MM.1S (cell line): Measurements from ENCODE around the gene FNDC7.

ENCODE experiments used
- DNase-seq: peaks from one replicate; pipeline ENCODE4 v3.0.0-alpha.2; 2015
- H2AFZ ChIP-seq: fragments of 300-600 bp; sonication (generic); 2 replicates; pipeline ENCODE4 v1.6.0; 2016; ENCODE audit warnings: antibody characterized with exemption, low read length
- H3F3A ChIP-seq: fragments of 300-600 bp; sonication (generic); 2 replicates; pipeline ENCODE4 v1.6.1; 2016; ENCODE audit warnings: mild to moderate bottlenecking, antibody characterized with exemption, low read length, moderate library complexity, mixed read lengths; ENCODE audit not compliant: insufficient read depth
- H3K27ac ChIP-seq: fragments of 300-600 bp; sonication (generic); 2 replicates; pipeline ENCODE4 v1.5.1; 2016; ENCODE audit warnings: mild to moderate bottlenecking, low read length
- H3K27me3 ChIP-seq: fragments of 300-600 bp; sonication (generic); replicated peaks from 2 replicates; pipeline ENCODE4 v1.6.0; 2016; ENCODE audit warnings: low read length; ENCODE audit not compliant: insufficient read depth
- H3K36me3 ChIP-seq: fragments of 300-600 bp; sonication (generic); replicated peaks from 2 replicates; pipeline ENCODE4 v1.6.1; 2016; ENCODE audit warnings: mild to moderate bottlenecking, low read length, mixed read lengths; ENCODE audit not compliant: insufficient read depth
- H3K4me1 ChIP-seq: fragments of 300-600 bp; sonication (generic); 2 replicates; pipeline ENCODE4 v1.6.1; 2016; ENCODE audit warnings: low read length, mixed read lengths
- H3K4me2 ChIP-seq: fragments of 300-600 bp; sonication (generic); 2 replicates; pipeline ENCODE4 v1.6.0; 2016; ENCODE audit warnings: low read depth, low read length
- H3K4me3 ChIP-seq: fragments of 300-600 bp; sonication (generic); 2 replicates; pipeline ENCODE4 v1.5.1; 2016; ENCODE audit warnings: low read length, mixed read lengths
- H3K79me2 ChIP-seq: fragments of 300-600 bp; sonication (generic); 2 replicates; pipeline ENCODE4 v1.6.1; 2016; ENCODE audit warnings: mixed run types, low read length, mixed read lengths
- H3K9ac ChIP-seq: fragments of 300-600 bp; sonication (generic); 2 replicates; pipeline ENCODE4 v1.6.1; 2016; ENCODE audit warnings: low read length, mixed read lengths
- H3K9me2 ChIP-seq: fragments of 300-600 bp; sonication (generic); replicated peaks from 2 replicates; pipeline ENCODE4 v1.6.1; 2016; ENCODE audit warnings: mild to moderate bottlenecking, low read length, mixed read lengths; ENCODE audit not compliant: insufficient read depth
- H3K9me3 ChIP-seq: fragments of 300-600 bp; sonication (generic); replicated peaks from 2 replicates; pipeline ENCODE4 v1.6.1; 2016; ENCODE audit warnings: mild to moderate bottlenecking, low read length, mixed read lengths; ENCODE audit not compliant: insufficient read depth
- H4K20me1 ChIP-seq: fragments of 300-600 bp; sonication (generic); 2 replicates; pipeline ENCODE4 v1.6.1; 2016; ENCODE audit warnings: mild to moderate bottlenecking, low read length, moderate library complexity, mixed read lengths; ENCODE audit not compliant: insufficient read depth
- CTCF ChIP-seq: fragments of 300-600 bp; sonication (generic); IDR thresholded peaks from 2 replicates; pipeline ENCODE4 v1.5.1; 2016; ENCODE audit warnings: antibody characterized with exemption, low read length, mixed read lengths
- EZH2 ChIP-seq: fragments of 300-600 bp; sonication (generic); optimal IDR thresholded peaks from 2 replicates; pipeline ENCODE3; 2017; ENCODE audit warnings: low read depth, mild to moderate bottlenecking, antibody characterized with exemption, low read length, mixed read lengths
- EZH2phosphoT487 ChIP-seq: fragments of 300-600 bp; sonication (generic); IDR thresholded peaks from 2 replicates; pipeline ENCODE4 v1.6.1; 2018; ENCODE audit warnings: antibody characterized with exemption, low read length

FNDC7 gene

GRCh38 chr1:108728327-108728923 is 15.7 kb downstream of the FNDC7 start:
- Histone ChIP-seq H3K27ac (no peak overlapping the region), H3K4me2 (no peak overlapping the region), H2AFZ (no peak overlapping the region), H3K9me2 (no peaks in the 10 kb centered on the region), H3K79me2 (no peaks in the 10 kb centered on the region), H3K4me1 (no peaks in the 10 kb centered on the region), H3F3A (no peaks in the 10 kb centered on the region), H3K36me3 (no peaks in the 10 kb centered on the region), H3K27me3 (no peaks in the 10 kb centered on the region), H3K4me3 (no peak overlapping the region), H3K9ac (no peak overlapping the region), H3K9me3 (no peaks in the 10 kb centered on the region), H4K20me1 (no peaks in the 10 kb centered on the region)
- TF ChIP-seq CTCF = no peak
- TF ChIP-seq EZH2 = no peak
- TF ChIP-seq EZH2phosphoT487 = no peak
- DNase-seq = no peak

- TF ChIP-seq CTCF (no peak), EZH2phosphoT487 (no peak), EZH2 (no peak)
- Histone ChIP-seq H3F3A (no peaks in the 10 kb centered on the region), H3K4me2 (no peak overlapping the region), H3K9me2 (no peaks in the 10 kb centered on the region), H3K36me3 (no peaks in the 10 kb centered on the region), H2AFZ (no peak overlapping the region), H3K9ac (no peak overlapping the region), H3K27ac (no peak overlapping the region), H4K20me1 (no peaks in the 10 kb centered on the region), H3K79me2 (no peaks in the 10 kb centered on the region), H3K4me3 (no peak overlapping the region), H3K27me3 (no peaks in the 10 kb centered on the region), H3K9me3 (no peaks in the 10 kb centered on the region), H3K4me1 (no peaks in the 10 kb centered on the region)
- DNase-seq = no peak
Measured at GRCh38 chr1:108729481-108729880, 16.8 kb downstream of the FNDC7 start.

- Histone ChIP-seq H3K36me3 (no peaks in the 10 kb centered on the region), H3K4me3 (no peak overlapping the region), H3K79me2 (no peaks in the 10 kb centered on the region), H4K20me1 (no peaks in the 10 kb centered on the region), H3K9me2 (no peaks in the 10 kb centered on the region), H3K27ac (no peak overlapping the region), H3K27me3 (no peaks in the 10 kb centered on the region), H3F3A (no peaks in the 10 kb centered on the region), H3K9me3 (no peaks in the 10 kb centered on the region), H2AFZ (no peak overlapping the region), H3K4me2 (no peak overlapping the region), H3K9ac (no peak overlapping the region), H3K4me1 (no peaks in the 10 kb centered on the region)
- no peak for DNase-seq
- TF ChIP-seq CTCF = no peak
- no peak for TF ChIP-seq EZH2
- TF ChIP-seq EZH2phosphoT487 = no peak
Measured at GRCh38 chr1:108732398-108732797, 19.7 kb downstream of the FNDC7 start.
